H1 (cell line): Measurements from ENCODE around the gene CAV3. TPM values are rescaled to one million over a fixed set of nuclear protein-coding genes. Genes with fewer than 3 reads are reported as not detected.

Source experiments
- CTCF ChIA-PET: fragments of 300-600 bp; sonication (Branson Sonifier 250); formaldehyde crosslinking; loops from one replicate; lab custom pipeline; 2021; ENCODE audit not compliant: partially characterized antibody; lab: Charles Lee
- POLR2A ChIA-PET: fragments of 300-600 bp; sonication (Branson Sonifier 250); formaldehyde crosslinking; loops from one replicate; lab custom pipeline; 2021; ENCODE audit warnings: inconsistent platforms; ENCODE audit not compliant: partially characterized antibody; lab: Charles Lee
- DNase-seq, 2 experiments: peaks; one replicate each; pipeline versions ENCODE4 v3.0.0 to v3.0.0-alpha.2; 2010 to 2022; ENCODE audit warnings: low spot score in 2 of 2, low read depth in 1 of 2, mixed read lengths in 1 of 2
- FAIRE-seq: peaks from 2 replicates; lab custom pipeline; 2011; peaks lifted over from hg19 to GRCh38; lab: Jason Lieb, UNC
- H2AFZ ChIP-seq: 2 replicates; pipeline ENCODE4 v1.8.1; 2012; ENCODE audit warnings: low read length, inconsistent platforms
- H2AK5ac ChIP-seq: 2 replicates; pipeline ENCODE4 v1.6.1; 2013; ENCODE audit warnings: low read depth, low read length
- H2BK120ac ChIP-seq: replicated peaks from 2 replicates; pipeline ENCODE3; 2013; ENCODE audit warnings: low read depth, low read length, inconsistent platforms
- H2BK12ac ChIP-seq: 2 replicates; pipeline ENCODE4 v1.6.1; 2013; ENCODE audit warnings: low read depth, low read length
- H2BK15ac ChIP-seq: 2 replicates; pipeline ENCODE4 v1.6.1; 2013; ENCODE audit warnings: low read length
- H2BK20ac ChIP-seq: 2 replicates; pipeline ENCODE4 v1.6.1; 2013; ENCODE audit warnings: low read length
- H2BK5ac ChIP-seq: 2 replicates; pipeline ENCODE4 v1.6.1; 2013; ENCODE audit warnings: low read depth, low read length
- H3K14ac ChIP-seq: 2 replicates; pipeline ENCODE4 v1.6.1; 2013; ENCODE audit warnings: inconsistent platforms; ENCODE audit not compliant: insufficient read length
- H3K18ac ChIP-seq: 2 replicates; pipeline ENCODE4 v1.6.1; 2013; ENCODE audit warnings: low read length; ENCODE audit errors: extremely low read depth
- H3K23ac ChIP-seq: 2 replicates; pipeline ENCODE4 v1.6.1; 2013; ENCODE audit warnings: inconsistent platforms; ENCODE audit not compliant: insufficient read length
- H3K23me2 ChIP-seq: 2 replicates; pipeline ENCODE4 v1.6.1; 2013; ENCODE audit warnings: low read depth, low read length
- H3K27ac ChIP-seq: 2 replicates; pipeline ENCODE4 v1.6.1; 2011; ENCODE audit warnings: low read depth, low read length, inconsistent platforms
- H3K27me3 ChIP-seq, 4 experiments: replicated peaks in 1 of 4; 1 replicate in 1 of 4; 2 replicates in 3 of 4; pipeline versions ENCODE4 v1.6.1 to v1.8.1; 2011 to 2013; ENCODE audit warnings: low read length in 3 of 4, mild to moderate bottlenecking in 3 of 4, inconsistent platforms in 2 of 4, mixed read lengths in 2 of 4, moderate library complexity in 1 of 4; ENCODE audit not compliant: control insufficient read depth in 3 of 4, insufficient read depth in 3 of 4; ENCODE audit errors: extremely low read depth in 1 of 4
- H3K36me3 ChIP-seq, 4 experiments: 2 replicates each; pipeline versions ENCODE4 v1.6.1 to v1.8.1; 2011 to 2013; ENCODE audit warnings: mild to moderate bottlenecking in 4 of 4, low read length in 3 of 4, moderate library complexity in 2 of 4, control low read depth in 1 of 4, inconsistent platforms in 1 of 4; ENCODE audit not compliant: insufficient read depth in 4 of 4, control insufficient read depth in 2 of 4
- H3K4ac ChIP-seq: replicated peaks from 2 replicates; pipeline ENCODE3; 2013; ENCODE audit warnings: low read length, low read depth, mixed read lengths, inconsistent platforms; ENCODE audit not compliant: insufficient read length
- H3K4me1 ChIP-seq, 4 experiments: replicated peaks in 1 of 4; 1 replicate in 1 of 4; 2 replicates in 3 of 4; pipeline versions ENCODE4 v1.6.1 to v1.8.1; 2011 to 2013; ENCODE audit warnings: low read length in 3 of 4, inconsistent platforms in 2 of 4, mixed read lengths in 1 of 4; ENCODE audit not compliant: insufficient read depth in 4 of 4, control insufficient read depth in 3 of 4
- H3K4me2 ChIP-seq, 2 experiments: 2 replicates each; pipeline versions ENCODE4 v1.6.1 to v1.8.1; 2011 to 2013; ENCODE audit warnings: low read depth in 2 of 2, low read length in 2 of 2, control low read depth in 1 of 2, inconsistent platforms in 1 of 2, mild to moderate bottlenecking in 1 of 2; ENCODE audit not compliant: insufficient read depth in 1 of 2
- H3K4me3 ChIP-seq, 4 experiments: fragments of 200-600, 300-600 bp in 1 of 4; sonication (generic), shearing (Covaris generic), sonication (Bioruptor Twin) in 1 of 4; 2 replicates each; pipeline versions ENCODE4 v1.5.1 to v1.8.1; 2011 to 2016; ENCODE audit warnings: low read length in 4 of 4, low read depth in 3 of 4, control low read depth in 2 of 4, inconsistent platforms in 2 of 4, mild to moderate bottlenecking in 2 of 4, mixed read lengths in 1 of 4, moderate library complexity in 1 of 4; ENCODE audit not compliant: insufficient read depth in 2 of 4; ENCODE audit errors: extremely low read depth in 1 of 4
- H3K56ac ChIP-seq: replicated peaks from 2 replicates; pipeline ENCODE3; 2013; ENCODE audit warnings: low read depth, mild to moderate bottlenecking, mixed read lengths, low read length, inconsistent platforms; ENCODE audit not compliant: insufficient read length
- H3K79me1 ChIP-seq: 2 replicates; pipeline ENCODE4 v1.6.1; 2013; ENCODE audit warnings: low read depth, low read length, control low read depth
- H3K79me2 ChIP-seq, 2 experiments: 2 replicates each; pipeline versions ENCODE4 v1.6.1 to v1.8.1; 2012 to 2013; ENCODE audit warnings: low read length in 2 of 2, mild to moderate bottlenecking in 2 of 2, inconsistent platforms in 1 of 2; ENCODE audit not compliant: insufficient read depth in 2 of 2, control insufficient read depth in 1 of 2
- H3K9ac ChIP-seq, 4 experiments: replicated peaks in 1 of 4; 1 replicate in 1 of 4; 2 replicates in 3 of 4; pipeline versions ENCODE4 v1.6.1 to v1.8.1; 2011 to 2013; ENCODE audit warnings: low read depth in 3 of 4, low read length in 3 of 4, control low read depth in 2 of 4, mild to moderate bottlenecking in 2 of 4, moderate library complexity in 2 of 4, inconsistent platforms in 1 of 4; ENCODE audit errors: extremely low read depth in 1 of 4
- H3K9me3 ChIP-seq, 2 experiments: 2 replicates each; pipeline versions ENCODE4 v1.6.1 to v1.8.1; 2012 to 2013; ENCODE audit warnings: mild to moderate bottlenecking in 2 of 2, moderate library complexity in 2 of 2, control low read depth in 1 of 2, inconsistent platforms in 1 of 2, low read depth in 1 of 2, low read length in 1 of 2, mixed read lengths in 1 of 2; ENCODE audit not compliant: insufficient read depth in 2 of 2
- H4K20me1 ChIP-seq, 2 experiments: replicated peaks in 1 of 2; 2 replicates each; pipeline versions ENCODE3 to v1.8.1; 2011 to 2013; ENCODE audit warnings: inconsistent platforms in 2 of 2, low read length in 2 of 2, mild to moderate bottlenecking in 1 of 2; ENCODE audit not compliant: insufficient read depth in 2 of 2, control insufficient read depth in 1 of 2
- H4K5ac ChIP-seq: 2 replicates; pipeline ENCODE4 v1.6.1; 2013; ENCODE audit warnings: low read length, low read depth, mixed read lengths, inconsistent platforms; ENCODE audit not compliant: insufficient read length
- H4K8ac ChIP-seq: 2 replicates; pipeline ENCODE4 v1.8.0; 2013; ENCODE audit warnings: mild to moderate bottlenecking, moderate library complexity, low read length, inconsistent platforms; ENCODE audit not compliant: insufficient read depth; ENCODE audit errors: extremely low read depth
- H4K91ac ChIP-seq: replicated peaks from 2 replicates; pipeline ENCODE3; 2013; ENCODE audit warnings: low read length, mixed read lengths, inconsistent platforms; ENCODE audit not compliant: insufficient read length
- E2F6 ChIP-seq: IDR thresholded peaks from 2 replicates; pipeline ENCODE4 v1.6.1; 2012; ENCODE audit warnings: inconsistent platforms
- WGBS, 2 experiments: shearing (Covaris generic) in 1 of 2; methylation state at CpG; one replicate each; pipeline versions ENCODE4 v1.1.6 to v1.1.7; 2013 to 2015; ENCODE audit warnings: low lambda C conversion rate in 2 of 2, mixed read lengths in 2 of 2, inconsistent platforms in 1 of 2, low coverage in 1 of 2, missing lambda C conversion rate in 1 of 2; ENCODE audit not compliant: insufficient replicate concordance in 2 of 2, insufficient coverage in 1 of 2, insufficient read length in 1 of 2; ENCODE audit errors: extremely low coverage in 1 of 2, missing lambda C conversion rate in 1 of 2; 5-methylcytosine and 5-hydroxymethylcytosine counted together
- polyA plus RNA-seq, 7 experiments: library from polyadenylated mRNA; depleted of rRNA in 3 of 7; stranded (reverse) in 5 of 7; unstranded in 2 of 7; fragments of >200 nt in 5 of 7; fragments of 200-250 nt in 2 of 7; gene quantifications; 1 replicate in 5 of 7; 2 replicates in 1 of 7; 4 replicates in 1 of 7; pipeline versions ENCODE4 v1.2.1 to v1.2.3, GENCODE V29; 2011 to 2013; ENCODE audit warnings: missing spikeins in 2 of 7, mixed read lengths in 2 of 7
- total RNA-seq: library from RNA; stranded (reverse); fragmentation: NEBNext Ultra II Directional; extraction: Animal tissue kit (Norgen Biotek cat#: 25700); gene quantifications from 2 replicates; pipeline ENCODE4 v1.2.1, GENCODE V29; 2021

CAV3 gene
- total and polyA plus RNA-seq, 2 of the 8 experiments (the other 6 are each of a cell fraction or from before 2014, with no cell fraction given): not detected

GRCh38 chr3:8773941-8774542, 40.4 kb downstream of the CAV3 start:
- Histone ChIP-seq H2AFZ (no peak overlapping the region), H4K5ac (no peak overlapping the region), H3K23ac (no peak overlapping the region), H3K4ac (no peak overlapping the region), H2BK120ac (no peak overlapping the region), H2BK20ac (no peak overlapping the region), H3K36me3 (no peaks in the 10 kb centered on the region), H4K8ac (no peak overlapping the region), H2BK15ac (no peak overlapping the region), H3K23me2 (no peaks in the 10 kb centered on the region; the same call in 1 of the 2 replicates), H2BK12ac (no peak overlapping the region), H3K14ac (no peak overlapping the region), H3K56ac (no peak overlapping the region), H3K4me1 (peaks cover 0 to 4% (median 2%) of the 10 kb centered on the region in 4 experiments; a peak in 4 of 7 replicates), H3K27me3 (peaks cover 2 to 6% (median 3%) of the 10 kb centered on the region in 4 experiments; a peak in 6 of 7 replicates), H3K79me1 (no peaks in the 10 kb centered on the region; the same call in 1 of the 2 replicates), H4K20me1 (peaks cover 0 to 1% of the 10 kb centered on the region in 2 experiments), H4K91ac (no peak overlapping the region), H2BK5ac (no peak overlapping the region), H3K9ac (no peak overlapping the region), H3K18ac (no peak overlapping the region), H3K4me3 (no peak overlapping the region), H2AK5ac (no peak overlapping the region), H3K79me2 (no peaks in the 10 kb centered on the region), H3K9me3 (no peaks in the 10 kb centered on the region), H3K27ac (no peak overlapping the region), H3K4me2 (no peak overlapping the region)
- ChIA-PET CTCF (interaction anchor here (0.9 kb wide), 1 partner anchor 1069 kb away, joined by 3 read pairs; no protein-coding TSS in a partner anchor), POLR2A (no interaction called here)
- WGBS, 2 experiments: 94% methylated on average over 4 of the region's 5 CpGs; no CpG with 5 or more reads in 1 of the 2 experiments
- DNase-seq (peak in 1 of 2 experiments; percentile 26), FAIRE-seq (no peak)
- no peak for TF ChIP-seq E2F6
